ENCODE measurements around the gene DNAH1. TPM values are rescaled to one million over a fixed set of nuclear protein-coding genes. Genes with fewer than 3 reads are reported as not detected.

DNAH1 gene
- total and polyA plus RNA-seq, 2 experiments from 2014 or later: 0.81 to 3.6 TPM

- DNase-seq (ENCODE audit: low read depth in 1 of 2, low spot score in 1 of 2): peak; percentile 60 to 88
- Histone ChIP-seq H3K27me3 (no peaks in the 10 kb centered on the region), H3K4me3 (no peak within 1 kb of the TSS), H3K9me3 (ENCODE audit: low read depth) (no peaks in the 10 kb centered on the region), H3K36me3 (no peaks in the 10 kb centered on the region), H3K27ac (no peak within 1 kb of the TSS), H3K4me1 (ENCODE audit: low read depth) (peaks cover 7% of the 10 kb centered on the region)
- TF ChIP-seq CTCF (IDR thresholded peaks at IDR 0.05; ENCODE audit: low read depth, low read length): peak; percentile 24
Measured at GRCh38 chr3:52444860-52445793, 129.0 kb downstream of the DNAH1 start, which contains the start of gene SEMA3G. SEMA3G (minus strand) TSS chr3:52445103; CDS start chr3:52445027, 76 bp downstream.

- H3K4me1 ChIP-seq (ENCODE audit: low read depth): peaks cover 17% of the 10 kb centered on the region
- no peak overlapping the region for H3K27ac ChIP-seq
- no peak overlapping the region for H3K4me3 ChIP-seq
- no peaks in the 10 kb centered on the region for H3K27me3 ChIP-seq
- H3K36me3 ChIP-seq: peaks cover 8% of the 10 kb centered on the region
- H3K9me3 ChIP-seq (ENCODE audit: low read depth): no peaks in the 10 kb centered on the region
- TF ChIP-seq CTCF (IDR thresholded peaks at IDR 0.05; ENCODE audit: low read depth, low read length): no peak
- no peak for DNase-seq (ENCODE audit: low read depth in 1 of 2, low spot score in 1 of 2)
Measured at GRCh38 chr3:52446042-52446441, 129.9 kb downstream of the DNAH1 start.

GRCh38 chr3:52446631-52447511, 130.8 kb downstream of the DNAH1 start:
- Histone ChIP-seq H3K9me3 (ENCODE audit: low read depth) (no peaks in the 10 kb centered on the region), H3K27me3 (no peaks in the 10 kb centered on the region), H3K36me3 (peaks cover 15% of the 10 kb centered on the region), H3K27ac (no peak overlapping the region), H3K4me1 (ENCODE audit: low read depth) (peaks cover 20% of the 10 kb centered on the region), H3K4me3 (no peak overlapping the region)
- DNase-seq (ENCODE audit: low read depth in 1 of 2, low spot score in 1 of 2): peak; percentile 56 to 80
- peak; percentile 100 for TF ChIP-seq CTCF (IDR thresholded peaks at IDR 0.05; ENCODE audit: low read depth, low read length)

- peak overlapping the region; percentile 99 for H3K27ac ChIP-seq
- TF ChIP-seq CTCF (IDR thresholded peaks at IDR 0.05; ENCODE audit: low read depth, low read length): no peak
- no peaks in the 10 kb centered on the region for H3K27me3 ChIP-seq
- H3K4me3 ChIP-seq: no peak overlapping the region
- peaks cover 27% of the 10 kb centered on the region for H3K4me1 ChIP-seq (ENCODE audit: low read depth)
- DNase-seq (ENCODE audit: low read depth in 1 of 2, low spot score in 1 of 2): no peak
- H3K36me3 ChIP-seq: peaks cover 20% of the 10 kb centered on the region
- H3K9me3 ChIP-seq (ENCODE audit: low read depth): no peaks in the 10 kb centered on the region
Measured at GRCh38 chr3:52447512-52448355, 131.6 kb downstream of the DNAH1 start.

Other genes with a start within 250 kb of the DNAH1 start
- 6.0 and 12.4 TPM in 2 replicates for gene POC1A, start 161.9 kb upstream of the DNAH1 start, total RNA-seq
- gene POC1A, start 161.9 kb upstream of the DNAH1 start, polyA plus RNA-seq: 10.6 and 24.0 TPM in 2 replicates
- 68.7 and 80.2 TPM in 2 replicates for gene ALAS1, start 118.2 kb upstream of the DNAH1 start, total RNA-seq
- gene ALAS1, start 118.2 kb upstream of the DNAH1 start, polyA plus RNA-seq: 76.5 and 88.7 TPM in 2 replicates
- 0.15 TPM in 1 of 2 replicates, not detected in the other for gene TLR9, start 90.7 kb upstream of the DNAH1 start, total RNA-seq
- gene TLR9, start 90.7 kb upstream of the DNAH1 start, polyA plus RNA-seq: 0.51 TPM in 1 of 2 replicates, not detected in the other
- gene TWF2, start 77.2 kb upstream of the DNAH1 start, total RNA-seq: 53.0 and 70.5 TPM in 2 replicates
- 42.3 and 43.6 TPM in 2 replicates for gene TWF2, start 77.2 kb upstream of the DNAH1 start, polyA plus RNA-seq
- 4.8 and 13.1 TPM in 2 replicates for gene PPM1M, start 70.6 kb upstream of the DNAH1 start, total RNA-seq
- 10.7 and 16.1 TPM in 2 replicates for gene PPM1M, start 70.6 kb upstream of the DNAH1 start, polyA plus RNA-seq
- 30.7 and 36.6 TPM in 2 replicates for gene WDR82, start 37.7 kb upstream of the DNAH1 start, total RNA-seq
- gene WDR82, start 37.7 kb upstream of the DNAH1 start, polyA plus RNA-seq: 35.4 and 49.0 TPM in 2 replicates
- 6.9 and 11.5 TPM in 2 replicates for gene GLYCTK, start 28.5 kb upstream of the DNAH1 start, total RNA-seq
- 1.2 and 8.6 TPM in 2 replicates for gene GLYCTK, start 28.5 kb upstream of the DNAH1 start, polyA plus RNA-seq
- gene BAP1, start 93.7 kb downstream of the DNAH1 start, total RNA-seq: 100 and 115 TPM in 2 replicates
- 63.7 and 67.9 TPM in 2 replicates for gene BAP1, start 93.7 kb downstream of the DNAH1 start, polyA plus RNA-seq
- gene PHF7, start 94.3 kb downstream of the DNAH1 start, total RNA-seq: 14.2 and 22.9 TPM in 2 replicates
- 24.3 and 47.8 TPM in 2 replicates for gene PHF7, start 94.3 kb downstream of the DNAH1 start, polyA plus RNA-seq
- 6.5 and 13.6 TPM in 2 replicates for gene SEMA3G, start 128.8 kb downstream of the DNAH1 start, total RNA-seq
- 3.2 and 3.4 TPM in 2 replicates for gene SEMA3G, start 128.8 kb downstream of the DNAH1 start, polyA plus RNA-seq
- gene TNNC1, start 137.7 kb downstream of the DNAH1 start, total RNA-seq: 1,875 and 4,623 TPM in 2 replicates
- 1,312 and 3,313 TPM in 2 replicates for gene TNNC1, start 137.7 kb downstream of the DNAH1 start, polyA plus RNA-seq
- gene NISCH, start 139.3 kb downstream of the DNAH1 start, total RNA-seq: 131 and 205 TPM in 2 replicates
- gene NISCH, start 139.3 kb downstream of the DNAH1 start, polyA plus RNA-seq: 80.8 and 108 TPM in 2 replicates
- gene STAB1, start 179.0 kb downstream of the DNAH1 start, total RNA-seq: 0.81 and 2.2 TPM in 2 replicates
- gene STAB1, start 179.0 kb downstream of the DNAH1 start, polyA plus RNA-seq: 0.91 TPM in 1 of 2 replicates, not detected in the other
- gene NT5DC2, start 217.5 kb downstream of the DNAH1 start, total RNA-seq: 214 and 233 TPM in 2 replicates
- gene NT5DC2, start 217.5 kb downstream of the DNAH1 start, polyA plus RNA-seq: 113 and 120 TPM in 2 replicates
- gene UQCC5, start 220.3 kb downstream of the DNAH1 start, total RNA-seq: 1.0 and 23.8 TPM in 2 replicates
- 64.7 and 89.3 TPM in 2 replicates for gene UQCC5, start 220.3 kb downstream of the DNAH1 start, polyA plus RNA-seq